T-helper 2 cell treated with Interferon-gamma antibody and Interleukin-4, amounts not matched to agents 100 ng/mL and 5 ng/mL, for 36 hours (primary cell): ENCODE measurements around the gene TRAK1. TPM values are rescaled to one million over a fixed set of nuclear protein-coding genes. Genes with fewer than 3 reads are reported as not detected.

ENCODE experiments used
- intact Hi-C: fragments of 100-400 bp; cut with micrococcal nuclease; formaldehyde crosslinking; loops from one replicate; pipeline ENCODE4 v1.15.1; 2023
- total RNA-seq: library from RNA; stranded (reverse); gene quantifications from 2 replicates; pipeline ENCODE4 v1.2.3, GENCODE V29; 2022

TRAK1 gene
- total RNA-seq, 1 donor from 2014 or later = 27.6 TPM

GRCh38 chr3:42068303-42069088, 22.7 kb upstream of the TRAK1 start:
- intact Hi-C loops = no loop called here

GRCh38 chr3:42070089-42070488, 21.1 kb upstream of the TRAK1 start:
- intact Hi-C loops = no loop called here

- intact Hi-C loops = no loop called here
These were observed 20.6 kb upstream of the TRAK1 start for GRCh38 chr3:42070524-42070923.

GRCh38 chr3:42071904-42072812, 19.0 kb upstream of the TRAK1 start:
- intact Hi-C loops = no loop called here

GRCh38 chr3:42072831-42073301, 18.3 kb upstream of the TRAK1 start:
- intact Hi-C loops = no loop called here

GRCh38 chr3:42077785-42078184, 13.4 kb upstream of the TRAK1 start:
- intact Hi-C loops = no loop called here

- intact Hi-C loops = no loop called here
These were observed 12.5 kb upstream of the TRAK1 start for GRCh38 chr3:42078677-42079076.

GRCh38 chr3:42079701-42080452, 11.3 kb upstream of the TRAK1 start:
- intact Hi-C loops = loop anchor here (5.0 kb wide), 1 partner anchor 68 kb away; no protein-coding TSS in a partner anchor

- intact Hi-C loops = loop anchor here (5.0 kb wide), 1 partner anchor 68 kb away; no protein-coding TSS in a partner anchor
These were observed 10.7 kb upstream of the TRAK1 start for GRCh38 chr3:42080453-42080872.

GRCh38 chr3:42081838-42082473, 9.2 kb upstream of the TRAK1 start:
- intact Hi-C loops = loop anchor here (5.0 kb wide), 1 partner anchor 70 kb away; no protein-coding TSS in a partner anchor

- intact Hi-C loops = loop anchor here (5.0 kb wide), 1 partner anchor 72 kb away; no protein-coding TSS in a partner anchor
These were observed 6.6 kb upstream of the TRAK1 start for GRCh38 chr3:42084586-42084985.

- intact Hi-C loops = no loop called here
These were observed 5.3 kb upstream of the TRAK1 start for GRCh38 chr3:42085641-42086376.

GRCh38 chr3:42088803-42089530, 2.2 kb upstream of the TRAK1 start:
- intact Hi-C loops = no loop called here

GRCh38 chr3:42092006-42092405, 849 bp downstream of the TRAK1 start:
- intact Hi-C loops = no loop called here

GRCh38 chr3:42094128-42094527, 3.0 kb downstream of the TRAK1 start:
- intact Hi-C loops = no loop called here

GRCh38 chr3:42094691-42095391, 3.7 kb downstream of the TRAK1 start:
- intact Hi-C loops = loop anchor here (5.0 kb wide), 1 partner anchor 83 kb away; no protein-coding TSS in a partner anchor

- intact Hi-C loops = loop anchor here (5.0 kb wide), 1 partner anchor 83 kb away; no protein-coding TSS in a partner anchor
These were observed 4.4 kb downstream of the TRAK1 start for GRCh38 chr3:42095540-42095939.

- intact Hi-C loops = loop anchor here (5.0 kb wide), 1 partner anchor 85 kb away; no protein-coding TSS in a partner anchor
These were observed 5.8 kb downstream of the TRAK1 start for GRCh38 chr3:42096796-42097565.
